Testis (tissue), 3 donors: ENCODE results near the gene FKBP1C. TPM values are rescaled to one million over a fixed set of nuclear protein-coding genes. Genes with fewer than 3 reads are reported as not detected.
"Not testable (repeated sequence)": the region's sequence is repeated elsewhere in the genome, so short reads cannot be mapped to it uniquely, and the experiment has no call there.

Source experiments
- DNase-seq: peaks from one replicate; pipeline ENCODE4 v3.0.0-alpha.2; 2019
- H3K27ac ChIP-seq, 2 donors: fragments of 200-600 bp; sonication (generic); one replicate each; pipeline ENCODE4 v1.5.1; 2019
- H3K27me3 ChIP-seq: fragments of 200-600 bp; sonication (generic); one replicate; pipeline ENCODE4 v1.5.1; 2019
- H3K36me3 ChIP-seq: fragments of 200-600 bp; sonication (generic); one replicate; pipeline ENCODE4 v1.5.1; 2017; ENCODE audit warnings: low read depth; ENCODE audit errors: missing control alignments
- H3K4me1 ChIP-seq: fragments of 200-600 bp; sonication (generic); one replicate; pipeline ENCODE4 v1.5.1; 2019
- H3K4me3 ChIP-seq, 2 donors: fragments of 200-600 bp; sonication (generic); one replicate each; pipeline ENCODE4 v1.5.1; 2017 to 2019
- H3K9me3 ChIP-seq: fragments of 200-600 bp; sonication (generic); one replicate; pipeline ENCODE4 v1.5.1; 2017
- POLR2A ChIP-seq: fragments of 450-650 bp; IDR thresholded peaks from one replicate; pipeline ENCODE4 v1.6.1; 2017; ENCODE audit warnings: antibody characterized with exemption, mild to moderate bottlenecking, moderate library complexity
- WGBS, 2 donors: methylation state at CpG; one replicate each; pipeline ENCODE4 v1.1.5; 2018; 5-methylcytosine and 5-hydroxymethylcytosine counted together
- intact Hi-C: fragments of 100-400 bp; cut with DNase I; formaldehyde crosslinking; loops from one replicate; pipeline ENCODE4 v1.15.1; 2023; ENCODE audit warnings: low total_unique reads
- polyA plus RNA-seq: library from polyadenylated mRNA; stranded (reverse); fragments of 350-450 nt; fragmentation: Illumina TruSeq; extraction: RNeasy Lipid Tissue Mini Kit (QIAGEN cat#74804); gene quantifications from one replicate; pipeline ENCODE4 v1.2.3, GENCODE V29; 2014; ENCODE audit warnings: low read depth, low replicate concordance; ENCODE audit not compliant: insufficient read depth
- total RNA-seq, 2 donors: library from RNA; depleted of rRNA; stranded (reverse); fragments of >200 nt; gene quantifications; one replicate each; pipeline ENCODE4 v1.2.3, GENCODE V29; 2016
- TF ChIP-seq, protein P1 (sequence below), 3 experiments: fragments of 450-650 bp in 2 of 3; fragments of 200-600 bp in 1 of 3; sonication (generic) in 1 of 3; IDR thresholded peaks; one replicate each; pipeline ENCODE4 v1.5.1; 2016 to 2019; ENCODE audit warnings: antibody characterized with exemption in 3 of 3, mild to moderate bottlenecking in 2 of 3, moderate library complexity in 1 of 3

The FKBP1C gene
- total and polyA plus RNA-seq, 3 donors from 2014 or later, result 0.25 to 0.47 TPM; not detected in 1

DNA sequence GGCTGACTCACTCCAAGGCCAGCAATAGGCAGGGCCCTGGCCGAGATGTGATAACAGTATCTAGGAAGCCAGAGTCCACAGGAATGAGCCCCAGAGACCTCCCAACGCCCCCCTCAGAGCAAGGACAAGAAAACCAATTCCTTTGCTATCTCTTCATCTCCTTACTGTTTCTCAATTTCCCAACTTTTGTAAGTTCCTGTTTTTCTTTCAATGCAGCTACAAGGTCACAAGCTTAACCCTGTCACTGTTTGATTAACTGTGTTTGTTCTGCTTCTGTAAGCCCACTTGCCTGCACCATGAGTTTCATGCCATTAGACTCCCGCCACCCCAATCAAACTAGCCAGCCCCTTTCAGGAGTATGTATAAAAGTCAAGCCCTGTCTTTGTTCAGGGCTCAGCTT, 3.5 kb downstream of the FKBP1C start:
- H3K36me3 ChIP-seq, result no peaks in the 10 kb centered on the region
- 39 to 42% methylated on average over 3 of the region's 3 CpGs for WGBS, 2 donors
- H3K27me3 ChIP-seq, result no peaks in the 10 kb centered on the region
- H3K4me3 ChIP-seq, result no peak overlapping the region
- TF ChIP-seq POLR2A, result no peak
- TF ChIP-seq, protein P1, sequence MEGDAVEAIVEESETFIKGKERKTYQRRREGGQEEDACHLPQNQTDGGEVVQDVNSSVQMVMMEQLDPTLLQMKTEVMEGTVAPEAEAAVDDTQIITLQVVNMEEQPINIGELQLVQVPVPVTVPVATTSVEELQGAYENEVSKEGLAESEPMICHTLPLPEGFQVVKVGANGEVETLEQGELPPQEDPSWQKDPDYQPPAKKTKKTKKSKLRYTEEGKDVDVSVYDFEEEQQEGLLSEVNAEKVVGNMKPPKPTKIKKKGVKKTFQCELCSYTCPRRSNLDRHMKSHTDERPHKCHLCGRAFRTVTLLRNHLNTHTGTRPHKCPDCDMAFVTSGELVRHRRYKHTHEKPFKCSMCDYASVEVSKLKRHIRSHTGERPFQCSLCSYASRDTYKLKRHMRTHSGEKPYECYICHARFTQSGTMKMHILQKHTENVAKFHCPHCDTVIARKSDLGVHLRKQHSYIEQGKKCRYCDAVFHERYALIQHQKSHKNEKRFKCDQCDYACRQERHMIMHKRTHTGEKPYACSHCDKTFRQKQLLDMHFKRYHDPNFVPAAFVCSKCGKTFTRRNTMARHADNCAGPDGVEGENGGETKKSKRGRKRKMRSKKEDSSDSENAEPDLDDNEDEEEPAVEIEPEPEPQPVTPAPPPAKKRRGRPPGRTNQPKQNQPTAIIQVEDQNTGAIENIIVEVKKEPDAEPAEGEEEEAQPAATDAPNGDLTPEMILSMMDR (IDR thresholded peaks at IDR 0.05), result no peak
- H3K27ac ChIP-seq, result no peak overlapping the region
- H3K9me3 ChIP-seq, result no peaks in the 10 kb centered on the region
- DNase-seq, result no peak
- H3K4me1 ChIP-seq, result no peaks in the 10 kb centered on the region
- intact Hi-C loops, result no loop called here

DNA sequence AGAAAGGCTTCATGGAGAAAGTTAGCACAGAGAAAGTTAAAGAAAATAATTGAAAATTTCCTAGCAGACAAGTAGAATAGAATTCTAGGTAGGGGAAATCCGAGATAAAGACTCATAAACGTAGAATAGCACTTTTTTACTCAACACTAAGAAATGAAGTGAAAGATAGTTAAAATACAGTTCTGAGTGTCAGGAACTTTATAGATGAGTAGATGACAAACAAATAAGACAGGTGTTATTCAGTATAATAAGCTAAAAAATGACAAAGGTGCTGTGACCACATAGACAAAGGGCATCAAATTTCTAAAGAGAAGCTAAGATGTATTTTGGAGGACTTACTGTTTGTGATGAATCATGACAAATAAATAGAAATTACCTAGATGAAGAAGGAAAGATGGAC, 12.9 kb downstream of the FKBP1C start:
- WGBS, 2 donors, result 77 to 78% methylated on average over 2 of the region's 2 CpGs
- no peaks in the 10 kb centered on the region for H3K9me3 ChIP-seq
- TF ChIP-seq, protein P1 (IDR thresholded peaks at IDR 0.05), result no peak
- no peak for TF ChIP-seq POLR2A

DNA sequence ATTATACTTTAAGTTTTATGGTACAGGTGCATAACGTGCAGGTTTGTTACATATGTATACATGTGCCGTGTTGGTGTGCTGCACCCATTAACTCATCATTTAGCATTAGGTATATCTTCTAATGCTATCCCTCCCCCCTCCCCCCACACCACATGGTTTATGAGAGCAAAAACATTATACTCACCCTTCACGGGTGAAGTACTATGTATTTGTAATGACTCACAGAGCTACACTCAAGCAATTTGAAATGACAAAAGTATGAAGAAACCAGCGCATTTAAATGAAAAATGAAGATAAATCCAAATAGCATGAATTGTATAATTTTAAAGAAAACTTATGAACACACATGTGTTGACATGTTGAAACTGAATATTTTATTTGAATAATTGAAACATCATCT, 14.7 kb downstream of the FKBP1C start:
- 56 to 63% methylated on average over 4 of the region's 4 CpGs for WGBS, 2 donors
- H3K4me1 ChIP-seq, H3K27me3 ChIP-seq, H3K9me3 ChIP-seq, H3K4me3 ChIP-seq, H3K36me3 ChIP-seq, DNase-seq, H3K27ac ChIP-seq, intact Hi-C loops: not testable (repeated sequence)

More for the DNA sequence above, 12.9 kb downstream of the FKBP1C start:
- intact Hi-C loops, result no loop called here
- Histone ChIP-seq H3K4me1 (no peaks in the 10 kb centered on the region), H3K36me3 (no peaks in the 10 kb centered on the region), H3K4me3 (no peak overlapping the region), H3K27me3 (no peaks in the 10 kb centered on the region), H3K27ac (no peak overlapping the region)
- DNase-seq, result no peak

DNA sequence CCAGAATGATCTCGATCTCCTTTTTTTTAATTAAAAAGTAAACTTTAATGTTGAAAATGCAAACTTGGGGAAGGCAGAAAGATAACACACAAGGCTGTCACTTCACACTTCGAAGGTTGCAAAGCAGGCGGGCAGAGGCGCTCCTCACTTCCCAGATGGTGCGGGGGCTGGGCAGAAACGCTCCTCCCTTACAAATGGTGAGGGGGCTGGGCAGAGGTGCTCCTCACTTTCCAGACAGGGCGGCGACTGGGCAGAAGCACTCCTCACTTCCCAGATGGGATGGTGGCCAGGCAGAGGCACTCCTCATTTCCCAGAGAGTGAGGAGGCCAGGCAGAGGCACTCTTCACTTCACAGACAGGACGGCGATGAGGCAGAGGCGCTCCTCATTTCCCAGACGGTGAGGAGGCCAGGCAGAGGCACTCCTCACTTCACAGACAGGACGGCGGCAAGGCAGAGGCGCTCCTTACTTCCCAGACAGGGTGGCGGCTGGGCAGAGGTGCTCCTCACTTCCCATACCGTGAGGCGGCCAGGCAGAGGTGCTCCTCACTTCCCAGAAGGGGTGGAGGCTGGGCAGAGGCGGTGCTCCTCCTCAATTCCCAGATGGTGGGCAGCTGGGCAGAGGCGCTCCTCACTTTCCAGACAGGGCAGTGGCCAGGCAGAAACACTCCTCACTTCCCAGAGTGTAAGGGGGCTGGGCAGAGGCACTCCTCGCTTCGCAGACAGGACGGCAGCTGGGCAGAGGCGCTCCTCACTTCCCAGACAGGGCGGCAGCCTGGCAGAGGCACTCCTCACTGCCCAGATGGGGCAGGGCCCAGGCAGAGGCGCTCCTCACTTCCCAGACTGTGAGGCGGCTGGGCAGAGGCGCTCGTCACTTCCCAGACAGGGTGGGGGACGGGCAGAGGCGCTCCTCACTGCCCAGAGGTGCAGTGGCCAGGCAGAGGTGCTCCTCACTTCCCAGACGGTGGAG, 16.9 kb downstream of the FKBP1C start:
- 71 to 76% methylated on average over 11 to 32 of the region's 32 CpGs for WGBS, 2 donors
- H3K4me1 ChIP-seq, H3K27ac ChIP-seq, H3K4me3 ChIP-seq, H3K27me3 ChIP-seq, intact Hi-C loops, H3K9me3 ChIP-seq, DNase-seq, H3K36me3 ChIP-seq: not testable (repeated sequence)

DNA sequence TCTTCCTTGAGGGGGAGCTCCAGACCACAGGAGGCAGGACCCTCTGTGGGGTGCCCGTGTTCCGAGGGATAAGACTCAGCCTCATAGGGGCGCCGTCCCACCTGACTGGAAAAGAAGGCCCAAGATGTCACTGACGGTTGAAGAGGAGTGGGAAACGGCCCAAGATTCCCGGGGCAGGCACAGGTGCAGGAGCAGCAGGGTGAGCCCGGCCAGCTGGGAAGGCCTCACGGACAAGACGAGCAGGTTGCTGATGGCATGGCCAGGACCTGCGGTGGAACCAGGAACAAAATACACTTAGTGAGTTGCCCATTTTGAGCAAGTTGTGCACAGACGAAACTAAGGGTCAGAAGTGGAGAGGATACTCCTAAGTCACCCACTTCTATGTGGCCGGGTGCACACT, 18.8 kb downstream of the FKBP1C start:
- DNase-seq, H3K4me3 ChIP-seq, H3K36me3 ChIP-seq, H3K4me1 ChIP-seq, H3K9me3 ChIP-seq, H3K27me3 ChIP-seq, intact Hi-C loops, H3K27ac ChIP-seq: not testable (repeated sequence)
- 88% methylated on average over 11 to 13 of the region's 13 CpGs for WGBS, 2 donors

DNA sequence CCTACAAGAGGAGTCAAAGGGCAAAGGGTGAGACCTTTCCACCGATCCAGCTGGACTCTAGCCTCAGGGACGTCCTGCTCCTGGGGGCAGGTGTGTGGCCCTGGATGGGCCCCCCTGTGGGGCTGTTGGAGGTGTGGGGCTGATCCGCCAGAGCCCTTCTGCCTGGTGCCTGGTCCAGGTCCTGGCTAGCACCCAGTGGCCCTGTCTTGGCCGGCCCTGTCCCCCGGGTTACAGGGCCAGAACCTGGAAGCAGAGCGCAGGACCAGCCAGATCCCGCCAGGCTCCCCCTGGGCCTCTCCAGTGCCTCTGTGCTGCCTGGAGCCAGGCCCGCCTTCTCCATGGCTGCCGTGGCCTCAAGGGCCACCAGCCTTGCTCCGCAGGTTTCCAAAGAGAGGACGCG, 19.2 kb downstream of the FKBP1C start:
- H3K4me1 ChIP-seq, H3K9me3 ChIP-seq, H3K27me3 ChIP-seq, DNase-seq, intact Hi-C loops, H3K36me3 ChIP-seq, H3K27ac ChIP-seq, H3K4me3 ChIP-seq: not testable (repeated sequence)
- WGBS, 2 donors, result 69% methylated on average over 9 of the region's 12 CpGs; no CpG with 5 or more reads in 1 of the 2 donors
